ENCODE measurements around the gene DHODH.
"Not testable (repeated sequence)": the region's sequence is repeated elsewhere in the genome, so short reads cannot be mapped to it uniquely, and the experiment has no call there.

Gene DHODH

DNA sequence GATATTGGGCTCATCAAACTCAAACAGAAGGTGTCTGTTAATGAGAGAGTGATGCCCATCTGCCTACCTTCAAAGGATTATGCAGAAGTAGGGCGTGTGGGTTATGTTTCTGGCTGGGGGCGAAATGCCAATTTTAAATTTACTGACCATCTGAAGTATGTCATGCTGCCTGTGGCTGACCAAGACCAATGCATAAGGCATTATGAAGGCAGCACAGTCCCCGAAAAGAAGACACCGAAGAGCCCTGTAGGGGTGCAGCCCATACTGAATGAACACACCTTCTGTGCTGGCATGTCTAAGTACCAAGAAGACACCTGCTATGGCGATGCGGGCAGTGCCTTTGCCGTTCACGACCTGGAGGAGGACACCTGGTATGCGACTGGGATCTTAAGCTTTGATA lies 51.9 kb downstream of the DHODH start:
- DNase-seq (ENCODE audit: low spot score), result no peak
- TF ChIP-seq, protein P1, sequence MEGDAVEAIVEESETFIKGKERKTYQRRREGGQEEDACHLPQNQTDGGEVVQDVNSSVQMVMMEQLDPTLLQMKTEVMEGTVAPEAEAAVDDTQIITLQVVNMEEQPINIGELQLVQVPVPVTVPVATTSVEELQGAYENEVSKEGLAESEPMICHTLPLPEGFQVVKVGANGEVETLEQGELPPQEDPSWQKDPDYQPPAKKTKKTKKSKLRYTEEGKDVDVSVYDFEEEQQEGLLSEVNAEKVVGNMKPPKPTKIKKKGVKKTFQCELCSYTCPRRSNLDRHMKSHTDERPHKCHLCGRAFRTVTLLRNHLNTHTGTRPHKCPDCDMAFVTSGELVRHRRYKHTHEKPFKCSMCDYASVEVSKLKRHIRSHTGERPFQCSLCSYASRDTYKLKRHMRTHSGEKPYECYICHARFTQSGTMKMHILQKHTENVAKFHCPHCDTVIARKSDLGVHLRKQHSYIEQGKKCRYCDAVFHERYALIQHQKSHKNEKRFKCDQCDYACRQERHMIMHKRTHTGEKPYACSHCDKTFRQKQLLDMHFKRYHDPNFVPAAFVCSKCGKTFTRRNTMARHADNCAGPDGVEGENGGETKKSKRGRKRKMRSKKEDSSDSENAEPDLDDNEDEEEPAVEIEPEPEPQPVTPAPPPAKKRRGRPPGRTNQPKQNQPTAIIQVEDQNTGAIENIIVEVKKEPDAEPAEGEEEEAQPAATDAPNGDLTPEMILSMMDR (IDR thresholded peaks at IDR 0.05; ENCODE audit: extremely low read depth, missing control alignments), result no peak

DNA sequence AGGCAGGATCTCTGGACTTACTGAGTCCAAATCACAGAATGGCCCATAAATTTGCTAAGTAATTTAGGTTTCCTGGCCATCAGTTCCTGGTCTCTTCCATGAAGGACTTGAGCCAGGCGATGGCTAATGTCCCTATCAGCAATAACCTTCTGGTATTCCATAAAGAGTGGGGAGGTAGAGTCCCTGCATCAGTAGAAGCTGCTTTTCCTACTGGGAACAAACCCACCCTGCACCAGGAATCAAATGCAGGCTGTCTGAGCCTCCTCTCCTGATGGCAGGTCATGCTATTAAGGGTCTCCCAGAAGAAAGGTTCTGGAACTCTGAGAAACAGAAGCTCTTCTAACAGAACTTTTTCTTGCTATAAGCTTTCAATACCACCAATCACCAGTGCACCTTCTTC lies 53.0 kb downstream of the DHODH start:
- DNase-seq (ENCODE audit: low spot score), result no peak
- TF ChIP-seq, protein P1 (IDR thresholded peaks at IDR 0.05; ENCODE audit: extremely low read depth, missing control alignments), result no peak

DNA sequence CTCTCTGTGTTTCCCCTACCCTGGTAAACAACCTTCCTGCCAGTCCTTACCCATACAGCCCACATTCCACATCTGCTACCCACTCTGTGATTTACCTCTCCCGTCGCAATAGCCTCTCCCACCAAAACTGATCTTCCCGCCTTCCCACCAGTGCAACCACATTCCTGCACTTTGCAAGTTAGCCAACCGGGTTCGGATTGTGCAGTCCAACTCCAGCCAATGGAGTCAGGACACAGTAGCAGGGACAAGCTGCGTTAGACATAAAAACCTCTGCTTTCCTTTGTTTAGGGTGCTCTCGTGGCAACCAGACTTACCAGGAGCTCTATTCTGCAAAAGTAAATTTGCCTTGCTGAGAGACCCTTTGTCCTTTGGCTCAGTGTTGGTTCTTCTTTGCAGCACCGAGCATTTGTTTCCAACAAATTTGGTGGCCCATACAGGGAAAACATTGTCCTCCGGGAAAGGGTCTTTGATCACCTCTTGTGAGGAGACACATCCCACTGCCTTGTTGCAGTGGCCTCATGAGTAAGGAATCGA lies 55.9 kb downstream of the DHODH start:
- TF ChIP-seq, protein P1 (IDR thresholded peaks at IDR 0.05; ENCODE audit: extremely low read depth, missing control alignments), result no peak
- DNase-seq (ENCODE audit: low spot score), result no peak

DNA sequence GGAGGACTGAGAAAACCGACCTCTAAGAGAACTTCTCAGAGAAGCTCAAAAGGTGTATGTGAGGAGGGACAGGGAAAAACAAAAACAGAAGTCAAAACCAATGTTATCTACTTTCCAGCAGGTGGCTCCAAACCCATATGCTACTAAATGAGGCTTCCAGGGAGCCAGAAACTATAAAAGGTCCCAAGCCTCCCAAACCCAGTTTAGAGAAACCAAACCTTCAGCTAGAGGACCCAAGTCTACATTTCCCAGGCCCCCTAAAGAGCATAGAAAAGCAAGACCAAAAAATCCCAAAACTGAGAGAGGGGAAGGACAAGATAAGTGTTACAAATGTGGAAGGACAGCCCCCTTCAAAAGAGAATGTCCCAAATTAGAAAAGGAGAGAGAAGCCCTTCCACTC lies 58.2 kb downstream of the DHODH start:
- TF ChIP-seq, protein P1 (IDR thresholded peaks at IDR 0.05; ENCODE audit: extremely low read depth, missing control alignments), result peak; percentile 33
- peak; percentile 32 for DNase-seq (ENCODE audit: low spot score)

DNA sequence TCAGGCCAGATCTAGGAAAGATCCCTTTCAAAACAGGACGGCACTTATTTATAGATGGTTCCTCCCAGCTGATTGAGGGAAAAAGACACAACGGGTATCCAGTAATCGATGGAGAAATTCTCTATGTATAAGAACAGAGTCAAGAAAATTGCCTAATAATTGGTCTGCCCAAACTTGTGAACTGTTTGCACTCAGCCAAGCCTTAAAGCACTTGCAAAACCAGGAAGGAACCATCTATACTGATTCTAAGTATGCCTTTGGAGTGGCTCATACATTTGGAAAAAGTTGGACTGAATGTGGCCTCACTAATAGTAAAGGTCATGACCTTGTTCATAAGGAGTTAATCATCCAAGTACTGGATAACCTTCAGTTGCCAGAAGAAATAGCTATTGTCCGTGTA lies 60.4 kb downstream of the DHODH start:
- DNase-seq (ENCODE audit: low spot score), result no peak
- TF ChIP-seq, protein P1 (IDR thresholded peaks at IDR 0.05; ENCODE audit: extremely low read depth, missing control alignments), result no peak

DNA sequence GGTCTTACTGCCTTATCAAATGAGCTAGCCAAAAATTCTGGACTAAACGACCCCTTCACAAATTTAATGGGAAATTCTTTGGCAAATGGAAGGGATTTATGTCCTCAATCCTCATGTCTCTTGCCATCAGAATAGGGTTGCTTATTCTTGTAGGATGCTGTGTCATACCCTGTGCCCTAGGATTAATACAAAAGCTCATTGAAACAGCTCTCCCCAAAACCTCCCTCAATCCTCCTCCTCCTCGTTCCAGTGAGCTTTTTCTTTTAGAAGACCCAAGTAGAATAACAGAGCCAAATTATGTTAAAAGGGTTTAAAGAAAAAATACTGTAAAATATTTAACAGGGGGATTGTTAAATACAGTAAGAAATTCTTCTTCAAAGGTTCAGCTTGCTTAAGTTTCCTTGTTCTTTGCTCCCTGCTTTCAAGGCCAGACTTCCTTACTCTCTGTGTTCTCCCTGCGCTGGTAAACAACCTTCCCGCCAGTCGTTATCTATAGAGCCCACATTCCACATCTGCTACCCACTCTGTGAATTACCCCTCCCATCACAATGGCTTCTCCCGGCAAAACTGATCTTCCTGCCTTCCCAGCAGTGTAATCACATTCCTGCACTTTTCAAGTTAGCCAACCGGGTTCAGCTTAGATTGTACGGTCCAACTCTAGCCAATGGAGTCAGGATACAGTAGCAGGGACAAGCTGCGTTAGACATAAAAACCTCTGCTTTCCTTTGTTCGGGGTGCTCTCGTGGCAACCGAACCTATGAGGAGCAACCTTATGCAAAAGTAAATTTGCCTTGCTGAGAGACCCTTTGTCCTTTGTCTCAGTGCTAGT lies 64.2 kb downstream of the DHODH start:
- no peak for DNase-seq (ENCODE audit: low spot score)
- TF ChIP-seq, protein P1 (IDR thresholded peaks at IDR 0.05; ENCODE audit: extremely low read depth, missing control alignments), result no peak

DNA sequence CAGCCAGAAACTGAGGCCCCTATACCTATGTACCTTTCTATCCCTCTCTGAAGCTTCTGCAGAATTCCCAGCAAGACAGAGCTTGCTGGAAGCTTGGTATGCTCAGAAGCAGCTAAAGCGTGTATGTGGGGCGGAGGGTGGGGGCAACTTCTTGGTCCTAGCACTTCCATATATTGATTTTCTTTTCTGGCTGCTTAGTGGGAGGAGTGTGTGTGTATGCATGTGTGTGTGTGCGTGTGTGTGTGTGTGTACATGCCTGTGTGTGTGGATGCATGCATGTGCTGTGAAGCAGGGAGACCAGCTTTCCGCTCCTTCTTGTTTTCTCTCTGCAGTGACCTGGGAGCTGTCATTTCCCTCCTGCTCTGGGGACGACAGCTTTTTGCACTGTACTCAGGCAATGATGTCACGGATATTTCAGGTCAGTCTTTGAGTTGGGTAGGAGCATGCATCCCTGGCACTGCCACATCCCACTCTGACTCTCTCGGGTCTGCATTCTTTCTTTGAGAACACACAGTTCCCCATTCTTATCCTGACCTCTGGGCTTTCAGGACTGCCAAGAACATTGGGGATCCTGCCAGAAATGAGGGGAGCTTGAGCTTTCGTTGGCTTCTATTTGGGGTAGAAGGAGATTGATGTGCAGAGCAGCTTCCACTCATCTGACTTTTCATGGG lies 65.2 kb downstream of the DHODH start:
- TF ChIP-seq, protein P1 (IDR thresholded peaks at IDR 0.05; ENCODE audit: extremely low read depth, missing control alignments), result no peak
- no peak for DNase-seq (ENCODE audit: low spot score)

DNA sequence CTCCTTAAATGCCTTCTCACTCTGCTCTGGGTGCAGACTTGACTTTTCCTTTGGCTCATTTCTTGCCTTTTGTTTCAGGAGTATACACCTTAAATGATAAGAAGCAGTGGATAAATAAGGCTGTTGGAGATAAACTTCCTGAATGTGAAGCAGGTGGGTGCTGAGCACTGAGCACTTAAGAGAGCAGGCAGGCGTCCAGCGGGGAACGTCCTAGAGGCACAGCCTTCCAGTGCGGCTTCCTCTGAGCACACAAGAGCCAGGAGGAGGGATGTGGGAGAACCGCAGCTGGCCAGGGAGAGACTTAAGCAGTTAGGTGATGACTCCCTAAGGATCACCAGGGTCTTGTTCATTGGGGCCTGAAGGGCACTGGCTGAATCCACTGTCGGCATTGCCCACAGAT lies 66.5 kb downstream of the DHODH start:
- not testable (repeated sequence) for DNase-seq (ENCODE audit: low spot score)

Data from GM20000 (cell line).